ENCODE measurements around the gene TNFSF12. TPM values are rescaled to one million over a fixed set of nuclear protein-coding genes. Genes with fewer than 3 reads are reported as not detected.
A peak's percentile ranks its signal among the peaks of the same experiment; 100 is the strongest.

Gene TNFSF12
- total and polyA plus RNA-seq, 4 donors: 15.1 to 72.2 (median 40.9) TPM

DNA sequence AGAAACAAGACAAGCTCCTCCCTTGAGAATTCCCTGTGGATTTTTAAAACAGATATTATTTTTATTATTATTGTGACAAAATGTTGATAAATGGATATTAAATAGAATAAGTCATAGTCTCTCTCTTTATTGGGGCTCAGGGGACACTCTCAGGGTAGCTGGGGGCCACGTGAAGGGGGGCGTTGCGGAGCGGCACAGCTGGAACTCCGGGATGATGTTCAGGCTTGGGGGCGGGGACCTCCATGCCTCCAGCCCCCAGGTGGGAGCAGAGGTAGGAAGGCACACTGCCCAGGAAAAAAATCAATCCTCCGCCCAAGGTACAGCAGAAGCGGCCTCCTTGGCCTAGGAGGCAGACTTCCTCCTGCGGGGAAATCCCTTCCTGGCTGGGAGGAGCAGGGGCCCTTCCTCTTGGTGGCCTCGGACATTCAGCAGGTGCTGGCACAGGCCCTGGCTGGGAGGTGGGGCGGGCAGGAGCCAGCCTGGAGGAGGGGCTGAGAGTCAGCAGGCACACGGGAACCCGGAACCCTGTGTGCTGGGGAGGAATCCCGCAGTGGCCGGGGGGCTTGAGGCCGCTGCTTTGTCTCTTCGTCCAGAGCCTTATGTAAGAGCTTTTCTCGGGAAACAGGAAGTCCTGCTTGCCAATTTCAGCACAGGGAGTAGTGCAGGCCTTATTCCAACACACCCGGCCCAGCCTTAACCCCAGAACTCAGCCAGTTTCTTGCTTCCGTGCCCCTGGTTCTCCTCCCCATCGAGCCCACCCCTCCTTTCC is 9.1 kb downstream of the TNFSF12 start:
- peak; percentile 88 to 98 (median 96) for DNase-seq
- ATAC-seq (ENCODE audit: insufficient read depth, low FRiP score): peak; percentile 63
- H3K4me1 ChIP-seq (ENCODE audit: control insufficient read depth in 5 of 5, insufficient read depth in 5 of 5, low read length in 5 of 5): peaks cover 0 to 48% (median 23%) of the 10 kb centered on the region in 5 donors
- TF ChIP-seq, protein P1, sequence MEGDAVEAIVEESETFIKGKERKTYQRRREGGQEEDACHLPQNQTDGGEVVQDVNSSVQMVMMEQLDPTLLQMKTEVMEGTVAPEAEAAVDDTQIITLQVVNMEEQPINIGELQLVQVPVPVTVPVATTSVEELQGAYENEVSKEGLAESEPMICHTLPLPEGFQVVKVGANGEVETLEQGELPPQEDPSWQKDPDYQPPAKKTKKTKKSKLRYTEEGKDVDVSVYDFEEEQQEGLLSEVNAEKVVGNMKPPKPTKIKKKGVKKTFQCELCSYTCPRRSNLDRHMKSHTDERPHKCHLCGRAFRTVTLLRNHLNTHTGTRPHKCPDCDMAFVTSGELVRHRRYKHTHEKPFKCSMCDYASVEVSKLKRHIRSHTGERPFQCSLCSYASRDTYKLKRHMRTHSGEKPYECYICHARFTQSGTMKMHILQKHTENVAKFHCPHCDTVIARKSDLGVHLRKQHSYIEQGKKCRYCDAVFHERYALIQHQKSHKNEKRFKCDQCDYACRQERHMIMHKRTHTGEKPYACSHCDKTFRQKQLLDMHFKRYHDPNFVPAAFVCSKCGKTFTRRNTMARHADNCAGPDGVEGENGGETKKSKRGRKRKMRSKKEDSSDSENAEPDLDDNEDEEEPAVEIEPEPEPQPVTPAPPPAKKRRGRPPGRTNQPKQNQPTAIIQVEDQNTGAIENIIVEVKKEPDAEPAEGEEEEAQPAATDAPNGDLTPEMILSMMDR (IDR thresholded peaks at IDR 0.05; ENCODE audit: control extremely low read depth, extremely low read depth): no peak
- peak overlapping the region; percentile 77 to 95 for H3K27ac ChIP-seq (ENCODE audit: low read depth in 1 of 2, low read length in 1 of 2)
- H3K4me3 ChIP-seq: no peak overlapping the region
- WGBS, 2 donors: 6 to 7% methylated on average over 21 of the region's 21 CpGs
- peak overlapping the region; percentile 31 to 66 for H3K9ac ChIP-seq (ENCODE audit: insufficient read depth in 1 of 2, low read length in 2 of 2)
- H3K36me3 ChIP-seq (ENCODE audit: control insufficient read depth in 4 of 4, insufficient read depth in 4 of 4, low read length in 4 of 4): peaks cover 0 to 6% (median 3%) of the 10 kb centered on the region in 4 donors
- H3K27me3 ChIP-seq (ENCODE audit: control insufficient read depth in 3 of 3, insufficient read depth in 3 of 3, low read length in 2 of 3): no peaks in the 10 kb centered on the region
- no peaks in the 10 kb centered on the region for H3K9me3 ChIP-seq (ENCODE audit: control insufficient read depth in 4 of 4, insufficient read depth in 3 of 4, low read length in 3 of 4)

DNA sequence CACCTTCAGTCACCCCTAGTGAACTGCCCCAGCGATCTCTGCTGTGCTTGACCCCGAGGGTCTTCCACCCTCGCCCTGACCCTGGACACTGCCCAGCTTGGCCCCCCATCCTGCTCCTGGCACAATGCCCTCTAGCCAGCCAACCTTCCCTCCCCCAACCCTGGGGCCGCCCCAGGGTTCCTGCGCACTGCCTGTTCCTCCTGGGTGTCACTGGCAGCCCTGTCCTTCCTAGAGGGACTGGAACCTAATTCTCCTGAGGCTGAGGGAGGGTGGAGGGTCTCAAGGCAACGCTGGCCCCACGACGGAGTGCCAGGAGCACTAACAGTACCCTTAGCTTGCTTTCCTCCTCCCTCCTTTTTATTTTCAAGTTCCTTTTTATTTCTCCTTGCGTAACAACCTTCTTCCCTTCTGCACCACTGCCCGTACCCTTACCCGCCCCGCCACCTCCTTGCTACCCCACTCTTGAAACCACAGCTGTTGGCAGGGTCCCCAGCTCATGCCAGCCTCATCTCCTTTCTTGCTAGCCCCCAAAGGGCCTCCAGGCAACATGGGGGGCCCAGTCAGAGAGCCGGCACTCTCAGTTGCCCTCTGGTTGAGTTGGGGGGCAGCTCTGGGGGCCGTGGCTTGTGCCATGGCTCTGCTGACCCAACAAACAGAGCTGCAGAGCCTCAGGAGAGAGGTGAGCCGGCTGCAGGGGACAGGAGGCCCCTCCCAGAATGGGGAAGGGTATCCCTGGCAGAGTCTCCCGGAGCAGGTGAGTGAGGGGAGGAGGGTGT is 9.9 kb downstream of the TNFSF12 start, which contains the start of gene TNFSF13:
TSS of gene TNFSF13 (plus strand) at position 207 of the 776 bp plus-strand sequence. CDS start at position 497, 290 bp downstream.
- Histone ChIP-seq H3K36me3 (ENCODE audit: control insufficient read depth in 4 of 4, insufficient read depth in 4 of 4, low read length in 4 of 4) (peaks cover 0 to 12% (median 1%) of the 10 kb centered on the region in 4 donors), H3K9me3 (ENCODE audit: control insufficient read depth in 4 of 4, insufficient read depth in 3 of 4, low read length in 3 of 4) (no peaks in the 10 kb centered on the region), H3K4me3 (peak within 1 kb of the TSS; percentile 23), H3K4me1 (ENCODE audit: control insufficient read depth in 5 of 5, insufficient read depth in 5 of 5, low read length in 5 of 5) (peaks cover 0 to 50% (median 23%) of the 10 kb centered on the region in 5 donors), H3K27me3 (ENCODE audit: control insufficient read depth in 3 of 3, insufficient read depth in 3 of 3, low read length in 2 of 3) (no peaks in the 10 kb centered on the region), H3K9ac (ENCODE audit: insufficient read depth in 1 of 2, low read length in 2 of 2) (peak within 1 kb of the TSS; percentile 31 to 66), H3K27ac (ENCODE audit: low read depth in 1 of 2, low read length in 1 of 2) (peak within 1 kb of the TSS; percentile 77 to 95)
- DNase-seq: no peak
- ATAC-seq (ENCODE audit: insufficient read depth, low FRiP score): no peak
- 8 to 18% methylated on average over 15 to 16 of the region's 16 CpGs for WGBS, 2 donors
- TF ChIP-seq, protein P1 (IDR thresholded peaks at IDR 0.05; ENCODE audit: control extremely low read depth, extremely low read depth): no peak

GRCh38 chr17:7559320-7560171 is 10.7 kb downstream of the TNFSF12 start:
- DNase-seq (peak in 2 of 3 donors; percentile 38 to 58), ATAC-seq (ENCODE audit: insufficient read depth, low FRiP score) (no peak)
- peaks cover 0 to 16% (median 7%) of the 10 kb centered on the region in 4 donors for H3K36me3 ChIP-seq (ENCODE audit: control insufficient read depth in 4 of 4, insufficient read depth in 4 of 4, low read length in 4 of 4)
- H3K4me3 ChIP-seq: peak overlapping the region; percentile 23
- H3K9me3 ChIP-seq (ENCODE audit: control insufficient read depth in 4 of 4, insufficient read depth in 3 of 4, low read length in 3 of 4): no peaks in the 10 kb centered on the region
- H3K4me1 ChIP-seq (ENCODE audit: control insufficient read depth in 5 of 5, insufficient read depth in 5 of 5, low read length in 5 of 5): peaks cover 0 to 50% (median 27%) of the 10 kb centered on the region in 5 donors
- H3K9ac ChIP-seq (ENCODE audit: insufficient read depth in 1 of 2, low read length in 2 of 2): peak overlapping the region in 1 of 2 donors; percentile 95
- peak overlapping the region; percentile 77 to 95 for H3K27ac ChIP-seq (ENCODE audit: low read depth in 1 of 2, low read length in 1 of 2)
- TF ChIP-seq, protein P1 (IDR thresholded peaks at IDR 0.05; ENCODE audit: control extremely low read depth, extremely low read depth): no peak
- H3K27me3 ChIP-seq (ENCODE audit: control insufficient read depth in 3 of 3, insufficient read depth in 3 of 3, low read length in 2 of 3): no peaks in the 10 kb centered on the region
- 37 to 52% methylated on average over 18 of the region's 18 CpGs for WGBS, 2 donors

All from lung (tissue), 12 donors.